NCI-H1436 (cell line): ENCODE measurements around the gene ACOX1.

Experiments
- DNase-seq: peaks from one replicate; lab custom pipeline; 2025; lab: John Stamatoyannopoulos, UW

The ACOX1 gene

DNA sequence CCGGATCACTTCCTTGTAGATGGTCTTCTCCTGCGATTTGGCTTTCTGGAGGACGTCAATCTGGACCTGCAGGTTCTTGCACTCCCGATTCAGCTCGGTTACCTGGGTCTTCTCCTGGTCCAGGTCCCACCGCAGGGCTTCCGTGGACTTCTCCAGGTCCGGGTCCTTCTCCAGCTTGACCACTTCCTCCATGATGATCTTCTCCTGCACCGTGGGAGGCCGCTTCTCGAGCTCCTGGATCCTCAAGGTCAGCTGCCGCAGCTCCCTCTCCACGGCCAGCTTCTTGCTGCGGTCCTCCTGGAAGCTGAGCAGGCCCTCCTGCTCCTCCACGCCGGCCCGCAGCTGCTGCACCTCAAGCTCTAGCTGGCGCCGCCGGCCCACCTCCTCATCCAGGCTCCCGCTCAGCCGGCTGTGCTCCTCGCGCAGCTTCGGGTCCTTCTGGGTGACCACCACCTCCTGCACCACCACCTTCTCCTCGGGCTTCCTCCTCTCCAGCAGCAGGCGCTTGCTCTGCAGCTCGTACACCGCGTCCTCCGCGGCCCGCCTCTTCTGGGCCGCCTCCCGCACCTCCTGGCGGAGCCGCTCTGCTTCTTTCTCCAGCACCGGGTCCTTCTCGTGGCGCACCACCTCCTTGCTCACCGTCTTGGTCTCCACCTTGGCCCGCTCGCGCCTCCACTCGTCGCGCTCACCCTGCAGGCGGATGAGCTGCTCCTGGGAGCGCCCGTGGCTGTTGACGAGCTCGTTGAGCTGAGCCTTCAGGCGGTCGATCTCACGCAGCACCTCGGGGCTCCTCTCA, 29.9 kb upstream of the ACOX1 start:
- DNase-seq = no peak

DNA sequence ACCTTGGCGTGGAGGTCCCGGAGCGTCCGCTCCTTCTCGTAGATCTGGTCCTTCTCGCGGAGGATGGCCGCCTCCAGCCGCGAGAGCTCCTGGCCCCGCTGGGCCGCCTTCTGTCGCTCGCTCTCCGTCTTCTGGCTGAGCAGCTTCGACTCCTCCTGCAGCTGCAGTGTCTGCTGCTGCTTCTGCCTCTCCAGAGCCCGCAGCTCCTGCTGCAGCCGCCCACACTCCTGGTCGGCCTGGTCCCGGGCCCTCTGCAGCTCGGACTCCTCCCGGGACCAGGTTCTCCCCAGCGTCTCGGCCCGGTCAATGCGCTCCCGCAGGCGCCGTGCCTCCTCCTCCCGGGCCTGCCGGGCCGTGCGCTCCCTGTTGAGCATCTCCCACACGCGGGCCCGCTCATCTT, 29.2 kb upstream of the ACOX1 start:
- no peak for DNase-seq

DNA sequence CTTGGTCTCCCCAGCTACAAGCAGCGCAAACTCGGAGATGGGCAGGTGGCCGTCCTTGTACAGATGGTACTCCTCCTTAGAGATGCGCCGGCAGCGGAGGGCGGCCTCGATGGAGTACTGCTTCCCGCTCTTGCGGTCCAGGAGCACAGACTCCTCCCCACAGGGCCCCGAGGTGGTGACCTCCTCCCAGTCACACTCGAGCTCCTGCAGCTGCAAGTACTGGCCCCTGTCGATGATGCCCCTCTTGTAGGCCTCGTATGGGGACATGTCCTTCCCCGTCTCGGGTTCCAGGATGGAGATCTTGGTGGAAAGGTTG, 28.8 kb upstream of the ACOX1 start:
- no peak for DNase-seq

DNA sequence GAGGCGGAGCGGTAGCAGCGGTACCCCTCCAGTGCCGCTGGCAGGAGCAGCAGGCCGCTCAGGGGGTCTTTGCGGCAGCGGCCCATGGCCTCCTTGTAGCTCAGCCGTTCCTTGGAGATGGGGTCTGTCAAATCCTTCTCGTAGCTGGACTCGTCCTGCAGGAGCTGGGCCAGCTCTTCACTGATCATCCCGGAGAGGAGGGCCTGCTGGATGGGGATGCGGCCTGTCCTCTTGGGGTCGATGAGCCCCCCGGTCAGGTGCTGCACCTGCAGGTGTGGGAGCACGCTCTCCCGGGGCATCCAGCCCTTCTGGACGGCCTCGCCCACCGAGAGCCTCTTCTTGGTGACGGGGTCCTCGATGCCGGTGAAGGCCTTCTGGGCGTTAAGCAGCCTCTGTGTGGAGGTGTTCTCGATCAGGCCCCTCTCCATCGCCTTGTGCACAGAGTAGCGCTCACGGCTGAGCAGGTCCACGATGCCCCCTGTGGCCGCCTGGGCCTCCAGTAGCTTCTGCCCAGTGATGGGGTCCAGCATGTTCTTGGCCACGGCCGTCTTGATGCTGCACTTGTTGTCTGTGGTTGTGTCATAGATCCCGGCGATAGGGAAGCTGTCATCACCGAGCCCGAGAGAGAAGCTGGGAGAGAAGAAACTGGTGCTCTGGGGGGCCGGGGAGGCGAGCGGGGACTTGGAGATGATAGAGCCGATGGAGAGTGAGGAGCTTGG, 28.3 kb upstream of the ACOX1 start:
- no peak for DNase-seq

DNA sequence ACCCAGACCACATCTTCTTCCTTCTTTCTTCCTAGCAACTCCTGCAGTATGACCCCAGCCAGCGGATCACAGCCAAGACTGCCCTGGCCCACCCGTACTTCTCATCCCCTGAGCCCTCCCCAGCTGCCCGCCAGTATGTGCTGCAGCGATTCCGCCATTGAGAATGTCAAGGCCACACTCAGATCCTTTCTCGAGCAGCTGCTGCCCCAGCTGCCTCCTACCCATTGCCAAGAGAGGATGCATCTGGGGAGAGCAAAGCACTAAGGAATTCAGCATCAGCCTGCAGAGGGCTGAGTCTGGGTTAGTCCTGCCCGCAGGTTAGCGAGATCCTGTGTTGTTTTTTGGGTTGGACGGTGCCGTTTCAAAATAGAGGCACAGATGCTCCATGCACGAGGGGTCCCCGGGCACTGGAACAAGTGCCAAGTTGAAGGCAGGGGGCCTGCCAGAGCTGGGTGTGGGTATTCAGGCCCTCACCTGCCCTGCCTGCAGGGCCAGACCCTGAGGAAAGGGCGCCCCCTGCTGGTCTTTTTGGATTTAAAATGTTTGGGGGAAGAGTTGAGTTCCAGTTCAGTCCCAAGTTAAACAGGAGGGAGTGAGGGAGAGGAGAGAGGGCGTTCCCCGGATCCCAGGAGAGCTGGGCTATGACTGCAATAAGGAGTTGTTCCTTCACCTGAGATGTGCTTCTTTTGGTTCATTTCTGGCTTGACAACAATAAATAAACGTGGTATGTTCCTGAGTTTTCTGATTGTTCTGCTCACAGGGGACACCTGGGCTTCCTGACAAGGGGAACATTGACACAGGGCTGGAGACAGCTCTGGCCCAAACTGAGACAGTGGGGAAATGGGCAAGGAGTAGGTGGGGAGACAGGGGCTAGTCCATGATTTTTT, 26.5 kb upstream of the ACOX1 start:
- DNase-seq = peak; percentile 77

DNA sequence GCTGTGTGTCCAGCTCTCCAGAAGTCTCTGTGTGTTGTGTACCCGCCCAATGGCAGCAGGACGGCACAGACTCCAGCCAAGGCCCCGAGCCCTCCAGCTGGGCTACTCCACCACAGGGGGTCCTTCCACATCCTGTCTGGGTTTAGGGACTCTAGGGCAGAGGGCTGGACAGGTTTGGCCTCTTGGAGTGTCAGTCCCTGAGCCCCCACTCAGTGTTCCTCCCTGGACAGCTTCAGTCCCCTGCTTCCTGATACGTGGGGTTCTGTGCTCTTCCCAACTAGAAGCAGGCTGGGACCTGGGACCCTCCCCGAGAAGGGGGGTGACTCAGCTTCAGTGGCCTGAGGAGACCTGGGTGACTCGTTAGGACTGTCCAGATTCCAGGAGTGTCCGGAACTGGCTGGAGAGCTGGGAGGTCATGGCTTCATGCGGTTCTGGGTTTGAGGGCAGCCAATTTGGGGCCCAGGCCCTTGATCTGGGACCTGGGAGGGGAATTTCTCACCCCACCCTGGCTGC, 25.8 kb upstream of the ACOX1 start:
- no peak for DNase-seq

DNA sequence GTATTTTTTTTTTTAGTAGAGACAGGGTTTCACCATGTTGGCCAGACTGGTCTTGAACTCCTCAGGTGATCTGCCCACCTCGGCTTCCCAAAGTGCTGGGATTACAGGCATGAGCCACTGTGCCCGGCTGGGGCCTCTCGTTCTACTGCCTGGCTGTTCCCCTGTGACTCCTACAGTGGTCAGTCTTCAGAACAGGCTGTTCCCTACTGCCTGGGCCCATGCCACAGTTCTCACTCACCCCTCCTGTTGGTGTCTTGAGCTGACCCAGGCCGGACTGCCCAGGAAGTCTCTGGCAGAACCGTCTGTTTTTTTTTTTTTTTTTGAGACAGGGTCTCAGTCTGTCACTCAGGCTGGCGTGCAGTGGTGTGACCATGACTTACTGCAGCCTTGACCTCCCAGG, 24.9 kb upstream of the ACOX1 start:
- DNase-seq = no peak

DNA sequence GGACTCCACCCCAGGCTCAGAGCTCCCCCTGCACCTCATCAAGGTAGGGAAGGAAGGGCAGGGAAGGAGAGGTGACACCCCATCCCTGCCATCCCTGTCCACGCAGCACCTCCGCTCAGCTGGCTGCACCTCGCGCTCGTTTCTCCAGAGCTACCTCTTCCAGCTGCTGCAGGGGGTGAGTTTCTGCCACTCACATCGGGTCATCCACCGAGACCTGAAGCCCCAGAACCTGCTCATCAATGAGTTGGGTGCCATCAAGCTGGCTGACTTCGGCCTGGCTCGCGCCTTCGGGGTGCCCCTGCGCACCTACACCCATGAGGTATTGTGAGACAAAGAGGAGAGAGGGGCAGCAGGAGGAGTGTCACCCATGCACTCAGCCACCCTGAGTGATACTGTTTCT, 23.1 kb upstream of the ACOX1 start:
- no peak for DNase-seq

DNA sequence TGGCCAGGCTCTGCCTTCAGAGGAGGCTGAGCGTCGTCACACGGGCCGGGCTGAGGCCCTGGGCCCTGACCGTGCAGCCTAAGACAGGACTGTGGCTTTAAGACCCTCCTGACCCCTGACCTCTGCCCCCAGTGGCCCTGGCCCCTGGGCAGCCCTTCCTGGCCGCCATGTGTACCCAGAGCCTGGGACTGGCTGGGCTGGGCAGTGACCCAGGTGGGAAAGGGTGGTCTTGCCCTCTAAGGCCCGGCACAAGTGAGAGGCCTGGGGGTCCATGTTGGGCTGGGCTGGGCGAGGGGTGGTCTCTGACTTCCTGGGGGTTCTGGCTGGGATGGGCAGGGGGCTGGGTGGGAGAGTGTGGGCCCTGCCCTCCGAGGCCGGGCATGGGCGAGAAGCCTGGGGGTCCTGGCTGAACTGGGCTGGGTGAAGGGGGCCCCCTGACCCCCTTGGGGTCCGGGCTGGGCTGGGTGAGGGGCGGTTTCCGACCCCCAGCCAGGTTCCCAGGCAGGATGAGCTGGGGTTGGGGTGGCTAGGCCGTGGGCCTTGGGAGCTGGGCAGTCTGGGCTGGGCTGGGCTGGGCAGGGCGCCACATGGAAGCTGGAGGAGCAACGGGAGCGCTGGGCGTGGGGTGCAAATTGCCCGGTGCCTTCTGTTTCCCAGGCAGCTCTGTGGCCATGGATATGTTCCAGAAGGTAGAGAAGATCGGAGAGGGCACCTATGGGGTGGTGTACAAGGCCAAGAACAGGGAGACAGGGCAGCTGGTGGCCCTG, 22.0 kb upstream of the ACOX1 start, which contains the start of gene CDK3:
CDK3 (plus strand) TSS at position 101 of the 767 bp plus-strand sequence; CDS start at position 672, 571 bp downstream.
- DNase-seq = no peak

DNA sequence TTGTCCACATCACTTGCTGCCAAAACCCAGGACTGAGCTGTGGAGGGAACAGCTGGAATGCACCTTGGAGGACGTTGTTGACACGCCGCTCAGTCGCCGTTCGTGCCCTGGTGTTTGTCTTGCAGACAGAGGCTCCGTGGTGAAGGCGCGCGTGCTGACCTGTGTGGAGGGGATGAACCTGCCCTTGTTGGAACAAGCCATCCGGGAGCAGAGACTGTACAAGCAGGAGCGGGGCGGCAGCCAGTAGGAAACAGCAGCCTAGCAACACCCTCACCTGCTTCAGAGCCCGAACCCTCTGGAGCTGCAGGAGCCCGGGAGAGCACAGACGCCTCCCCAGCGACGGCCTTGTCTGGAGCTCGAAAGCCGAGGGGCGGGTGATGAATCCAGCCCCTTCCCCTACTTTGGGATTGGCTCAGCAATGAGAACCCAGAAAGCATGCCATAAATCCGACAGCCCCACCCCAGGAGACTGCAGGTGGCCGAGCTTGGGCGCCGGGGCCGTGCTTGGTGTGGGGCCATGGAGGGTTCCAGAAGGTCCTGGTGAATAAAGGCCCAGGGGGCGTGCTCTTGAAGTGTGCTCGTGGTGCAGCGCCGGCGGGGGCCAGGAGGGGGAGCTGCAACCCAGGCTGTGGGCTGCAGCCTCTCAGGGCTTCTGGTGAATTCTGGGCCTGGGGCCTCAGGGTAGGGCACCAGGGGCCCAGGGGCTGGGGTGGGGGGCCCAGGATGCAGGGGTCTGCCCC, 21.2 kb upstream of the ACOX1 start:
- peak; percentile 55 for DNase-seq

DNA sequence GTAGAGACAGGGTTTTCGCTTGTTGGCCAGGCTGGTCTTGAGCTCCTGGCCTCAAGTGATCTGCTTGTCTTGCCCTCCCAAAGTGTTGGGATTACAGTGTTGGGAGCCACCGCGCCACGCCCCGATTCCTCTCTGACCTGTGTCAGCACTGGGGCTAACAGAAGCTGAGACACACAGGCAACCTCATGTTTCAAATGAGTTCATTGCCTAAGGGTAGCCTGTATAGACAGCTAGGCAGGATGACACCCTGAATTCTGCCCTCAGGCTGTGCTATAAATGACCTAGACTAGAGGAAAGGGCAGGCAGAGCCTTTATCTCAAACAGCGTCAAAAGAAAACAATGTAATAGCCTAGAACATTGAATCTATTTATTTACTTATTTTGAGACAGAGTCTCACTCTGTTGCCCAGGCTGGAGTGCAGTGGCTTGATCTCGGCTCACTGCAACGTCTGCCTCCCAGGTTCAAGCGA, 19.4 kb upstream of the ACOX1 start:
- no peak for DNase-seq

DNA sequence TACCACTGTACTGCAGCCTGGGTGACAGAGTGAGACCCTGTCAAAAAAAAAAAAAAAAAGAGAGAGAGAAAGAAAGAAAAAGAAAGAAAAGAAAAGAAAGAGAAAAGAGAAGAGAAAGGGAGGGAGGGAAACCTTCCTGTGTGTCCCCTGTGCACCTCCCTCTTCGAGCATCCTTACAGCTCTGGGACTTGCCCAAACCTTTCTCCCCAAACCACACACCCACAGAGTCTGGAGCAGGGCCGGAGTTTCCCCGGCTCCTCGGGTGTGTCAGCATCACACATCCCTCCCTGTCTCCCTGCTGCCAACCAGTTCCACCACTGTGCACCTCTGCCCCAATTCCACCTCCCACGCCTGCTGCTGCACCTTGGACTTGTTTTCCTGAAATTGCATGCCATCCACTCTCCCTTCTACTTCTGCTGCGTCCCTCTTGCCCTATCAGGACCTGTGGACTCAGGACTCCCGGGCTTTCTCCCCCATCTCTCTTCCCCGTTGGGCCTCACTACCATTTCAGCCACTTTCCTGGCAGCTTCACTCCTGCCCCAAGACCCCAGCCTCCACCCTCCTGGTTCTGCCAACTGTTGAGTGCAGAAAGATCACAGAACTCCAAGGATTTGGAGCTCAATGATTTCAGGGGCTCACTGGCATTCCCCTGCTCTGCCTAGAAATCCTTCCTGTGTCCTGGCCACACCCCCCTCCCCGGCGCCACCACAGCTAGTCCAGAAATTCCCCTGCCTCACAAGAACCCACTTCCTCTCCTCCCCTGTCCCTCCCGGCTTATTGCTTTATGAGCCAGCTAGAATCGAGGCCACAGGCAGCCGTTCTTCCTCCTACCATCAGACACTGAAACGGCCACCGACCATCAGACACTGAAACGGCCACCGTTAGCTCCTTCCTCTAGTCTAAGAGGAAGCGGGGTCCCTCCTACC, 18.0 kb upstream of the ACOX1 start:
- DNase-seq = no peak

DNA sequence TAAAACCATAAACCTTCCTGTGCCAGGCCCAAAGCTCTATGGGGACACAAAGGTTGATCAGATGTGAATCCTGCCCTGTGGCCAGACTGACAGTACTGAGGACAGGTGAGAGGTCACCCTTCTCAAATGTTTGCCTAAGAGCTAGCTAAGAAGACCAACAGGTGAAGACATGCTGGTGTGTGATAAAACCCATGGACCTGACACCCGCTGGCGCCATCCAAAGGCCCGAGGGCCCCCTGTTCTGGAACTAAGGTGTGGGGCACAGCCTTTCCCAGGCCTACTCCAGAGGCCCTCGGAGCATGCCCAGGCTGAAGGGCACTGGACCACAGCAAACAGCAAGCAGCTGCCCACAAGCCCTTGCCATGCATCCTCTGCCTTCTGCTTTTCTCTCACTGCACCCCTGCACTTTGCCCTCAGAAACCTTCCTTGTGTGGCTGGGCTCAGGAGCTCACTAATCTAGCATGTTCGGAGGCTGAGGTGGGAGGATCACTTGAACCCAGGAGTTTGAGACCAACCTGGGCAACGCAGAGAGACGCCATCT, 16.5 kb upstream of the ACOX1 start:
- DNase-seq = no peak

DNA sequence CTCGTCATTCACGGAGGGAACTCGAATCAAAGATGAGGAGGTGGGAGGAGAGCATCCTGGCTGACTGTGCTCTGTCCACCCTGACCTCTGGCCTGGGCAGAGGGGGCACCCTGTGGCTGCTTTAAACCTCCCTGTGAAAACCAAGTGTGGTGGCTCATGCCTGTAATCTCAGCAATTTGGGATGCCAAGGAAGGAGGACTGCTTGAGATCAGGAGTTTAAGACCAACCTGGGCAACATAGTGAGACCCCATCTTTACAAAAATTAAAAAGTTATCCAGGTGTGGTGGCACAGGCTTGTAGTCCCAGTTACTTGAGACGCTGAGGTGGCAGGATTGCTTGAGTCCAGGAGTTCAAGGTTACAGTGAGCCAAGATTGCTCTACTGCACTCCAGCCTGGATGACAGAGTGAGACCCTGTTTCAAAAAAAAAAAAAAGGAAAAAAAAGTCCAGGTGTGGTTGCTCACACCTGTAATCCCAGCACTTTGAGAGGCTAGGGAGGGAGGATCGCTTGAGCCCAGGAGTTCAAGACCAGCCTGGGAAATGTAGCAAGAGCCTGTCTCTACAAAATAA, 15.9 kb upstream of the ACOX1 start:
- no peak for DNase-seq

DNA sequence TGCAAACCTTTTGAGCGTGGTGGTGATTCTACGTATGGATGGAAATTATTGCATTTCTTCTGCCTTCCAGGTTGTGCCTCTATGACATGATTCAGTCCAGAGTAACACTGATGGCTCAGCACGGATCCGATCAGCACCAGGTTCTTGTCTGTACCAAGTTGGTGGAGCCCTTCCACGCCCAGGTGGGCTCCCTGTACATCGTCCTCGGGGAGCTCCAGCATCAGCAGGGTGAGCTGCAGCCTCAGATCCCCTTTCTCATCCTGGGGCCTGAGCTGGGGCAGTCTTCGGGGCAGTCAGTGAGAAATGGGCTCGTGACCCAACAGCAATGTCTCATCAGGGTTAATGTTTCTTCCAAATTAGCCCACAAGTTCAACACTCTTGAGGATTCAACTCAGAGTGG, 12.4 kb upstream of the ACOX1 start:
- no peak for DNase-seq

DNA sequence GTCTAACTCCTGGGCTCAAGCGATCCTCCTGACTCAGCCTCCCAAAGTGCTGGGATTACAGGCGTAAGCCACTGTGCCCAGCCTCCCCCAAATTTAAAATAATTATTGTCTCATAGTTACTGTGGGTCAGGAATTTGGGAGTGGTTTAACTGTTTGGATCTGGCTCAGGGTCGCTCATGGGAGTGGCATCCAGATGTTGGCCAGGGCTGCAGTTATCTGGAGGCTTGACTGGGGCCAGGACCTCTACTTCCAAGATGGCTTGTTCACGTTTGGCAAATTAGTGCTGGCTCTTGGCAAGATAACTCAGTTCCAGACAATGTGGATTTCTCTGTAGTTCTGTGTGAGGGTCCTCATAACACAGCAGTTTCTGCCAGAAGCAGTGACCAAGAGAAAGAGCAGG, 8.1 kb upstream of the ACOX1 start:
- DNase-seq = no peak

DNA sequence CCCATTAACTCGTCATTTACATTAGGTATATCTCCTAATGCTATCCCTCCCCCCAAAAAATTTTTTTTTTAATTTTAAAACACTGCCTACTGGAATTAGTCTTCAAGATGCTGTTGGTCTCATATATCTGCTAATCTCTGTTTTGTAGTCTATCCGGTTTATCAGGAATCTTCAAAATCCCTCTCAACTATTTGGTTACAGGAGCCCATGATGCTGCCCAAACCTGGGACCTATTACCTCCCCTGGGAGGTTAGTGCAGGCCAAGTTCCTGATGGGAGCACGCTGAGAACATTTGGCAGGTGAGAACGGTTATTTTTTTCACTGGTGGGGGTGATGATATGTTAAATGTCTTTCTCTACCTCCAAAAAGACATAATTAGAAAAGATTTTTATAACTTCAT, 7.0 kb upstream of the ACOX1 start:
- DNase-seq = no peak

DNA sequence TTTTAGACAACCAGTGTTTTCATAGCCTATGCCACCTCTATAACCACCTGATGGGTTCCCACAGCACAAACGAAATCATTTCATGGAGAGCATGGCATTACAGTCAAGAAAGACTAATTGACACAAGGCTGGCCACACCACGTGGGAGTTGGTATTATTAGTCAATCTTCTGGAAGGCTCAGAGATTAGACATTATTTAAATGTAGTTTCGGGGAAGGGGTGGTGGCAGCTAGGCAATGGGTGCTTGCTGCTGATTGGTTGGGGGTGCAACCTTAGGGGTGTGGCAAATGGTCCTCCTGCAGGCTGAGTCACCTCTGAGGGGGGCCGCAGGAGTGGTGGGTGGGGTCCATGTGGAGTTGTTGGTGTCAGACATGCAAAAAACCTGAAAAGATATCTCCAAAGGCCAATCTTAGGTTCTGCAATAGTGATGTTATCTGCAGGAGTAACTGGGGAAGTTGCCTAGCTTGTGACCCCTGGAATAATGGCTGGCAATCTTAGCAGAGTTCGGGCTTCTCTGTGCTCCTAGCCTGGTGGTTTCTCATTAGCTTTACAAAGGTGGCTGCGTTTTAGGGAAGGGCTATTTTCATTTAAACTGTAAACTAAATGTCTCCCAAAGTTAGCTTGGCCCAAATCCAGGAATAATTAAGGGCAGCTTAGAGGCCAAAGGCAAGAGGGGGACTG, 4.7 kb upstream of the ACOX1 start:
- no peak for DNase-seq
